Activated naive CD4-positive, alpha-beta T cell treated with anti-CD3 and anti-CD28 coated beads, Interleukin-2, amount 10 ng/mL, durations not matched to agents 5 hours and 36 hours (primary cell): ENCODE results near the gene OR5V1. TPM values are rescaled to one million over a fixed set of nuclear protein-coding genes. Genes with fewer than 3 reads are reported as not detected.

Source experiments
- total RNA-seq, 2 experiments: library from RNA; stranded (reverse); gene quantifications; one replicate each; pipeline ENCODE4 v1.2.3, GENCODE V29; 2021

The OR5V1 gene
- total RNA-seq, result not detected

GRCh38 chr6:29368765-29369164, at the start of gene OR5V1:
TSS of gene OR5V1 (minus strand) at chr6:29368865. CDS start at chr6:29356195, 12,670 bp downstream.

GRCh38 chr6:29414588-29414987, 45.9 kb upstream of the OR5V1 start, which contains the start of gene OR12D1:
TSS of gene OR12D1 (plus strand) at chr6:29414928.

GRCh38 chr6:29395331-29395730, 26.7 kb upstream of the OR5V1 start, which contains the start of gene OR12D2:
TSS of gene OR12D2 (plus strand) at chr6:29395631. CDS start at chr6:29396700, 1,069 bp downstream.

GRCh38 chr6:29375191-29375590, 6.5 kb upstream of the OR5V1 start, which contains the start of gene OR12D3:
TSS of gene OR12D3 (minus strand) at chr6:29375291. CDS start at chr6:29375287, 4 bp downstream.

Other genes starting within 250 kb of the OR5V1 start
- not detected for gene OR2J2, start 198.0 kb downstream of the OR5V1 start, total RNA-seq
- gene OR14J1, start 67.2 kb downstream of the OR5V1 start, total RNA-seq, result not detected
- not detected for gene OR12D3, start 6.4 kb upstream of the OR5V1 start, total RNA-seq
- not detected for gene OR12D2, start 26.8 kb upstream of the OR5V1 start, total RNA-seq
- gene OR12D1, start 46.1 kb upstream of the OR5V1 start, total RNA-seq, result not detected
- gene OR10C1, start 70.4 kb upstream of the OR5V1 start, total RNA-seq, result not detected
- not detected for gene OR11A1, start 88.2 kb upstream of the OR5V1 start, total RNA-seq
- not detected for gene OR2H1, start 88.3 kb upstream of the OR5V1 start, total RNA-seq
- gene MAS1L, start 119.1 kb upstream of the OR5V1 start, total RNA-seq, result not detected
- under 1 TPM; 0.65 to 0.68 TPM for gene UBD, start 190.9 kb upstream of the OR5V1 start, total RNA-seq
- not detected for gene OR2H2, start 216.3 kb upstream of the OR5V1 start, total RNA-seq